Activated CD8-positive, alpha-beta T cell treated with anti-CD3 and anti-CD28 coated beads, Interleukin-2, amount 10 ng/mL, durations not matched to agents 7 days and 5 days (primary cell): ENCODE measurements around the gene LRRC45. TPM values are rescaled to one million over a fixed set of nuclear protein-coding genes. Genes with fewer than 3 reads are reported as not detected.

Experiments
- ATAC-seq: fragments of 150-1000 bp; cut with Tn5 transposase; one replicate; pipeline ENCODE4 v1.10.0; 2021; ENCODE audit warnings: moderate library complexity
- CTCF ChIA-PET: fragments of 350-600 bp; sonication (Branson Sonifier 250); formaldehyde crosslinking; loops from one replicate; lab custom pipeline; 2021; ENCODE audit warnings: antibody characterized with exemption; lab: Charles Lee
- POLR2A ChIA-PET: fragments of 350-600 bp; sonication (Branson Sonifier 250); formaldehyde crosslinking; loops from one replicate; lab custom pipeline; 2021; ENCODE audit warnings: antibody characterized with exemption; lab: Charles Lee
- DNase-seq: peaks from one replicate; pipeline ENCODE4 v3.0.0-alpha.2; 2020
- H3K27ac Mint-ChIP-seq: one replicate; pipeline ENCODE4 v1.8.0; 2021; ENCODE audit warnings: mild to moderate bottlenecking, mixed read lengths
- H3K27me3 Mint-ChIP-seq: one replicate; pipeline ENCODE4 v1.8.0; 2021; ENCODE audit warnings: low read depth, mixed read lengths
- H3K36me3 Mint-ChIP-seq: one replicate; pipeline ENCODE4 v1.8.0; 2021; ENCODE audit warnings: low read depth, mixed read lengths
- H3K4me1 Mint-ChIP-seq: one replicate; pipeline ENCODE4 v1.8.0; 2021; ENCODE audit warnings: low read depth, mixed read lengths
- H3K4me3 Mint-ChIP-seq: one replicate; pipeline ENCODE4 v1.8.0; 2021; ENCODE audit warnings: mild to moderate bottlenecking, mixed read lengths
- H3K9me3 Mint-ChIP-seq: one replicate; pipeline ENCODE4 v1.8.0; 2022; ENCODE audit warnings: mixed read lengths; ENCODE audit not compliant: insufficient read depth
- total RNA-seq, 2 experiments: library from RNA; stranded (reverse); gene quantifications; one replicate each; pipeline ENCODE4 v1.2.3, GENCODE V29; 2021

The LRRC45 gene
- total RNA-seq, 2 experiments from 2014 or later, result 58.3 to 58.9 TPM

DNA sequence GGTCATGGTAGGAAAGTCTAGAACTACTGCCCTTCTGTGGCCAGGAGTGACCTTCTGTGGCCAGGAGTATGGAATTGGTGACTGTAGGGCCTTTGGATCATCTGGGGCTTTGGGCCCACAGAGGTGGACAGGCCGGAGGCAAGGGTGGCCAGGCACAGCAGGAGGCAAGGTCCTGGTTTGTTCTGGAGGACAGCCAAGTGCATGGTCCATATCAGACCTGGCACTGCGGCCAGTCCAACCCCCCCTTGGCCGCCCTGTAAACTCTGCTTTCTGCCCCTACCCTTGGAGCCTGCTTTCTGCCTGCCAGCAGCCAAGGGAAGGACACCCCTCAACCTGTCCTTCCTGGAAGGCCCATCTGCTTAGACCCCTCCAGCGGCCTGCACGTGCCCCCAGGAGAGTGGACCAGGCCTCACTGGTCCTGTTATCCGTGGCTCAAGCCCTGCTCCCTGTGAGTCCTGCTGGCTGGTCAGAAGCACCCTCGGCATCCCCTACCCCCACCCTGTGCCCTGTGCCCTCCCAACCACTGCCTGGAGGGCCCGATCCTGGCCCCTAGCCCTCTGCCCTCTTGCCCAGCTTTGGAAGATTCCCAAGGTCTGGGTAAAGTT lies 16.7 kb downstream of the LRRC45 start:
- Mint-ChIP-seq H3K4me1 (peaks cover 25% of the 10 kb centered on the region), H3K36me3 (peaks cover 10% of the 10 kb centered on the region), H3K27me3 (no peaks in the 10 kb centered on the region), H3K27ac (no peak overlapping the region), H3K4me3 (no peak overlapping the region), H3K9me3 (no peaks in the 10 kb centered on the region)
- CTCF ChIA-PET, result no interaction called here
- POLR2A ChIA-PET, result interaction anchor here (0.6 kb wide), 1 partner anchor 97 kb away, joined by 4 read pairs; no protein-coding TSS in a partner anchor
- no peak for ATAC-seq
- no peak for DNase-seq

DNA sequence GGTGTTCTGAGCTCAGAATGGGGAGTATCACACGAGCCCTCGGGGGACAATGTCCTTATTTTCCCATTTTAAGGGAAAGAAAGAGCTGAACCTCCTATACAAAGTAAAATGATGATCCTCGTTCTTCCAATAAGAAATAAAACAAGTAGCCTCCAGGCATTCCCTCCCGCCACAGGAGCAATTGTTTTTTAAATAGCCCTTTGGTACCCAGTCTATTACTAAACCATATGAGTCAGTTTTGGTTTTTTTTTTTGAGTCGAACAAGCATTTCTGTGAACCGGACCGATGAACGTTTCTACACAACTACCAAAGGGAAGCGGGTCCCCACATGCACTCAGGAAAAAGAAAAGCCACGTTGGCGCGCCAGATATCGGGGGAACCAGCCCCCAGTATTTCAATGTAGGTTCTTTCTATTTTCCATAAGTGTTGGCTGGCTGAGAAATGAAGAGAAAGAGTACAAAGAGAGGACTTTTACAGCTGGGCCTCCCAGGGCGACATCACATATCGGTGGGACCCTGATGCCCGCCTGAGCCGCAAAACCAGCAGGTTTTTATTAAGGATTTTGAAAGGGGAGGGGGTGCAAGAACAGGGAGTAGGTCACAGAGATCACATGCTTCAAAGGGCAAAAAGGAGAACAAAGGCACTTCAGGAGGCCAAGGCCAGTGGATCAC lies 18.2 kb downstream of the LRRC45 start:
- ChIA-PET CTCF (interaction anchor here (0.8 kb wide), 1 partner anchor 11 kb away, joined by 4 read pairs; no protein-coding TSS in a partner anchor), POLR2A (no interaction called here)
- Mint-ChIP-seq H3K27ac (no peak overlapping the region), H3K4me3 (no peak overlapping the region), H3K27me3 (no peaks in the 10 kb centered on the region), H3K36me3 (no peaks in the 10 kb centered on the region), H3K4me1 (peaks cover 14% of the 10 kb centered on the region), H3K9me3 (no peaks in the 10 kb centered on the region)
- ATAC-seq, result no peak
- DNase-seq, result no peak

- Mint-ChIP-seq H3K27ac (no peak overlapping the region), H3K27me3 (no peaks in the 10 kb centered on the region), H3K4me3 (no peak overlapping the region), H3K4me1 (peaks cover 11% of the 10 kb centered on the region), H3K36me3 (no peaks in the 10 kb centered on the region), H3K9me3 (no peaks in the 10 kb centered on the region)
- no peak for DNase-seq
- no peak for ATAC-seq
- POLR2A ChIA-PET, result no interaction called here
- CTCF ChIA-PET, result no interaction called here
Observed at GRCh38 chr17:82042649-82043048, 19.5 kb downstream of the LRRC45 start.

- ChIA-PET POLR2A (no interaction called here), CTCF (no interaction called here)
- Mint-ChIP-seq H3K4me1 (peaks cover 5% of the 10 kb centered on the region), H3K27ac (no peak overlapping the region), H3K27me3 (no peaks in the 10 kb centered on the region), H3K9me3 (no peaks in the 10 kb centered on the region), H3K4me3 (no peak overlapping the region), H3K36me3 (no peaks in the 10 kb centered on the region)
- DNase-seq, result no peak
- no peak for ATAC-seq
Observed at GRCh38 chr17:82043507-82043906, 20.4 kb downstream of the LRRC45 start.

DNA sequence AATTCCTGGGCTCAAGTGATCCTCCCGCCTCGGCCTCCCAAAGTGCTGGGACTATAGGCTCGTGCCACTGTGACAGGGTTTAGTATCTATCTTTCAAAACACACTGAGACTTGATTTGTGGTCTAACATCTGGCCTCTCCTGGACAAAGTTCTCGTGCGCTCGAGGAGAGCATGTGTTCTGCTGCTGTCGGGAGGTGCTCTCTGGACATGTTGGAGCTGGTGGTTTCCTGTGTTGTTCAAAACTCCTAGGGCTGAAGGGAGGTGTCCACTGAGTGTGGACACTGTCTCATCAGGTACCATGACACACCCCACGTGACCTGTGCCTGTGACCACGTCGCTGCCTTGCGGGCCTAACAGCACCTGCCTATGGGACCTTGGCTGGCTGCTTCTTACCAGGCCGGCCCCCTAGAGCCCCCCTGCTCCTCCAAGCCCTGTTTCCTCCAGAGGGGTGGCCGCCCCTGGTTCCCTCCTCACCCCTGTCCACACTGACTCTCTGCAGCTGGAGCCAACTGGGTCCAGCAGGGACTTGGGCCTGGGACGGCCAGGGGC lies 22.9 kb downstream of the LRRC45 start:
- CTCF ChIA-PET, result no interaction called here
- POLR2A ChIA-PET, result interaction anchor here (0.9 kb wide), 1 partner anchor 503 kb away, joined by 4 read pairs; no protein-coding TSS in a partner anchor
- H3K27ac Mint-ChIP-seq, result no peak overlapping the region
- no peak for ATAC-seq
- H3K4me1 Mint-ChIP-seq, result peaks cover 9% of the 10 kb centered on the region
- no peaks in the 10 kb centered on the region for H3K36me3 Mint-ChIP-seq
- no peaks in the 10 kb centered on the region for H3K27me3 Mint-ChIP-seq
- H3K9me3 Mint-ChIP-seq, result no peaks in the 10 kb centered on the region
- DNase-seq, result no peak
- H3K4me3 Mint-ChIP-seq, result no peak overlapping the region

DNA sequence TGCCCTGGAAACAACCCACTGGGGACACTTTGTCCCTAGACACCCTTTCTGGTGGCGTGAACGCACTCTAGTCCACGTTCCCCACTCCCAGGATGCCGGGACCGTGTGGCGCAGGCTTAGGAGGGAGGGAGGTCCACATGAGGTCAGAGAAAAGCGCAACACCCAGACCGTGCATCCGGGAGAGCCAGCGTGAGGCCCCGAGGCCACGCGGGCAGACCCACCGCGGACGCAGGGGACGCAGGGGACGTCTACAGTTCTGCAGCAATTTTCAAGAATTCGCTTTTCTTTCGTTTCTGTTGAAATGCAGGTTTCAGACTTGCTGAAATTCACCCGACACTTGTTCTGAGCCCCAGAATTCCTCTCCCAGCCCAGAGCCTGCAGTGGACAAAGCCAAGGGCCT lies 23.8 kb downstream of the LRRC45 start:
- ATAC-seq (no peak), DNase-seq (no peak)
- POLR2A ChIA-PET, result interaction anchor here (0.9 kb wide), 1 partner anchor 502 kb away, joined by 4 read pairs; no protein-coding TSS in a partner anchor
- CTCF ChIA-PET, result no interaction called here
- Mint-ChIP-seq H3K4me1 (peaks cover 9% of the 10 kb centered on the region), H3K9me3 (no peaks in the 10 kb centered on the region), H3K27ac (no peak overlapping the region), H3K36me3 (no peaks in the 10 kb centered on the region), H3K27me3 (no peaks in the 10 kb centered on the region), H3K4me3 (no peak overlapping the region)

GRCh38 chr17:82047379-82047778 lies 24.3 kb downstream of the LRRC45 start:
- CTCF ChIA-PET, result no interaction called here

GRCh38 chr17:82047914-82048570 lies 24.9 kb downstream of the LRRC45 start:
- POLR2A ChIA-PET, result interaction anchor here (0.6 kb wide), 1 partner anchor 252 kb away, joined by 3 read pairs; no protein-coding TSS in a partner anchor
- Mint-ChIP-seq H3K4me1 (peaks cover 14% of the 10 kb centered on the region), H3K27ac (no peak overlapping the region), H3K4me3 (no peak overlapping the region), H3K9me3 (no peaks in the 10 kb centered on the region), H3K36me3 (no peaks in the 10 kb centered on the region), H3K27me3 (no peaks in the 10 kb centered on the region)
- CTCF ChIA-PET, result interaction anchor here (1.4 kb wide), 1 partner anchor 10 kb away, joined by 5 read pairs; the partner anchor contains the start of gene DCXR
- DNase-seq, result no peak
- no peak for ATAC-seq

More at GRCh38 chr17:82047379-82047778, 24.3 kb downstream of the LRRC45 start:
- H3K4me3 Mint-ChIP-seq, result no peak overlapping the region
- no peak overlapping the region for H3K27ac Mint-ChIP-seq
- H3K9me3 Mint-ChIP-seq, result no peaks in the 10 kb centered on the region
- no peak for ATAC-seq
- POLR2A ChIA-PET, result interaction anchor here (0.6 kb wide), 1 partner anchor 253 kb away, joined by 3 read pairs; no protein-coding TSS in a partner anchor
- peaks cover 9% of the 10 kb centered on the region for H3K4me1 Mint-ChIP-seq
- H3K36me3 Mint-ChIP-seq, result no peaks in the 10 kb centered on the region
- no peaks in the 10 kb centered on the region for H3K27me3 Mint-ChIP-seq
- no peak for DNase-seq

- Mint-ChIP-seq H3K4me3 (no peak overlapping the region), H3K9me3 (no peaks in the 10 kb centered on the region), H3K4me1 (peaks cover 18% of the 10 kb centered on the region), H3K27ac (peak overlapping the region; percentile 30), H3K36me3 (no peaks in the 10 kb centered on the region), H3K27me3 (no peaks in the 10 kb centered on the region)
- ATAC-seq (no peak), DNase-seq (no peak)
- POLR2A ChIA-PET, result no interaction called here
- CTCF ChIA-PET, result interaction anchor here (1.4 kb wide), 1 partner anchor 11 kb away, joined by 5 read pairs; the partner anchor contains the start of gene DCXR
Observed at GRCh38 chr17:82048571-82048971, 25.5 kb downstream of the LRRC45 start.

DNA sequence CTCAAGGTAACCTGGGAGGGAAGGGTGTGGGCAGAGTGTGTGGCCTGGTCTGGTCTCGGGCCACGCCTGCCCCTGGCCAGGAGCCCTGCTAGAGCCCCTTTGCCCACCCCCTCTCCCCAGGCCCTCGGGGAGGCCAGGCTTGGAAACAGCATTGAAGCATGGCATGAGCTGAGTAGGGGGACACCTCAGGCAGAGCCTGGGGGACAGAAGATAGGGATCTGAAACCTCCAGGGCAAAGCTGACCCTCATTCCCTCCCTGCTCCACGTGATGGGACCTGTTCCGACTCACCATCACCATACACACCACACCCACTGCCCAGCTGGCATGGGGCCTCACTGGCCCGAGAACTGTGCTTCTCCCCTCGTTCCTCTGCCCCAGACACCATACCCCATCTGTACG lies 26.0 kb downstream of the LRRC45 start:
- POLR2A ChIA-PET, result no interaction called here
- Mint-ChIP-seq H3K36me3 (no peaks in the 10 kb centered on the region), H3K4me1 (peaks cover 20% of the 10 kb centered on the region), H3K4me3 (no peak overlapping the region), H3K27ac (peak overlapping the region; percentile 46), H3K9me3 (no peaks in the 10 kb centered on the region), H3K27me3 (no peaks in the 10 kb centered on the region)
- CTCF ChIA-PET, result interaction anchor here (1.4 kb wide), 1 partner anchor 11 kb away, joined by 5 read pairs; the partner anchor contains the start of gene DCXR
- no peak for ATAC-seq
- DNase-seq, result no peak

DNA sequence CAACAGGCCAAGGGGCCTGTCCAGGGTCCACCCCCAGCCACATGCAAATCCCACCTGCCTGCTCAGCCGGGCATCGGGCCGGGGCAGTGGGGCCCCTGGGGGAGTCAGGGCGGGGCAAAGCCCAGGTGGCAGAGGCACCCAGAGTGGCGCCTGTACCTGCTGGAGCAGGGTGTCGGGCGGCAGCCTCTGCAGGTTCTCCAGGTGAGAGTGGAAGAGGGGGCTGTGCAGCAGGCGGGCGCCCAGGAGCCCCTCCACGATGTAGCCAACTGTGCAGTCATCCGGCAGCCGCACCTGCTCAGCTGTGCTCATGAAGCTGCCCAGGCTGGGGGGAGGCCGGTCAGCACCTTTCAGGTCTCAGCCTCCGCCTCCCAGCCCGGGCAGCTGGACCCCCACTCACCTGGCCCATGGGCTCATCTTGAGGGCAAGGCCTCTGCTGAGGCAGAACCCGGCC lies 26.4 kb downstream of the LRRC45 start:
- Mint-ChIP-seq H3K4me1 (peaks cover 20% of the 10 kb centered on the region), H3K4me3 (no peak overlapping the region), H3K9me3 (no peaks in the 10 kb centered on the region), H3K27me3 (no peaks in the 10 kb centered on the region), H3K36me3 (no peaks in the 10 kb centered on the region), H3K27ac (no peak overlapping the region)
- DNase-seq, result no peak
- ATAC-seq, result no peak
- ChIA-PET CTCF (interaction anchor here (1.4 to 3.1 kb wide), 3 partner anchors 12 to 19 kb away, joined by 5 to 17 read pairs (median 11); partner anchors contain the start of genes DCXR and RAC3), POLR2A (interaction anchor here (2.0 kb wide), 1 partner anchor 12 kb away, joined by 12 read pairs; the partner anchor contains the start of gene DCXR)
